IPS-20b (cell line): ENCODE measurements around the gene FBF1.

ENCODE experiments used
- H3K27ac ChIP-seq: one replicate; pipeline ENCODE4 v1.5.1; 2013; ENCODE audit warnings: low read length
- H3K27me3 ChIP-seq: 2 replicates; pipeline ENCODE4 v1.6.1; 2013; ENCODE audit warnings: mild to moderate bottlenecking, low read length, inconsistent platforms; ENCODE audit not compliant: insufficient read depth
- H3K36me3 ChIP-seq: 2 replicates; pipeline ENCODE4 v1.6.1; 2013; ENCODE audit warnings: low read depth, mild to moderate bottlenecking, inconsistent platforms, low read length, moderate library complexity; ENCODE audit not compliant: insufficient read depth
- H3K4me1 ChIP-seq: 2 replicates; pipeline ENCODE4 v1.6.1; 2013; ENCODE audit warnings: mild to moderate bottlenecking, control low read depth, inconsistent platforms, low read length, moderate library complexity; ENCODE audit not compliant: insufficient read depth
- H3K4me3 ChIP-seq: 2 replicates; pipeline ENCODE4 v1.5.1; 2013; ENCODE audit warnings: mild to moderate bottlenecking, low read length, inconsistent platforms
- H3K9ac ChIP-seq: 2 replicates; pipeline ENCODE4 v1.6.1; 2013; ENCODE audit warnings: low read depth, mild to moderate bottlenecking, inconsistent platforms, low read length, moderate library complexity
- H3K9me3 ChIP-seq: 2 replicates; pipeline ENCODE4 v1.6.1; 2013; ENCODE audit warnings: mild to moderate bottlenecking, low read depth, low read length, inconsistent platforms; ENCODE audit not compliant: insufficient read depth

Gene FBF1

DNA sequence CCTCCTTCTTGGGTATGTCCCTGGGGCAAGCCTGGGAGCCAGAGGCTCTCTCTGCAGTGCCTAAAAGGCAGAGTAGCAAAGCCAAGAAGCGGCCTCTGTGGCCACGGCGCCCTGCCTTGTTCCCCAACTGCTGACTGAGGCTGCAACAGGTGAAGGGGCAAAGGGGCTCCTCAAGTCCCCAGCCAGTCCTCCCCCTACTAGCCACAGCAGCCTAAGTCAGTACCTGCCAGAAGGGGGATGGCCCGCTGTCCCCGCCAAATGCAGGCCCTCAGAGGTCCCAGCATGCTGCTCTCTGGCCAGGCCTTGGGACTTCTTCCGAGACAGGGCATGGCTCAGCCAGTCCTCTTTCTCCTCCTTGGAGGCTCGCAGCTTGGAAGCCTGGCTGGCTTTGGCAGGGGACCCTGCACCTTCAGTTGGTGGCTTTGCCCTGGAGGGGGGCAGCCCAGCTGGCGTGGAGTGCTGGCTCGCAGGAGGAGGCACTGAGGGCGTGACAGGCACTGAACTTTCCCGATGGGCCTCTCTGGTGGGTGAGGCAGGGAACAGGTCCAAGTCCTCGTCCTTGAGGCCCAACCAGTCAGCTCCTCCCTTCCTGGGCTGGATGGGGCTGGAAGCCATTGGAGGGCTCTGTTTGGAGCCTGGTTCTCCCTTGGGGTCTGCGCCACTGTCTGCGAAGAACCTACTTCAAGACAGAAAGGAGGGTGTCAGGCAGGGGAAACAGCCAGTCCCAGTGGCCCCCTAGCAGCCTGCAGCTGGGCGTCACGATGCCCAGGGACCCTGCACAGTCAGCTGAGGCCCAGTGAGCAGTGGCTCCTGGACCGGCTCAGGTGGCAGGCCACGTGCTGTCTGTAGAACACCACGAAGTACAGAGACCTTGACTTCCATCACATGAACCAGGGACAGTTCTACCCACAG is 17.6 kb downstream of the FBF1 start:
- H3K27me3 ChIP-seq: no peaks in the 10 kb centered on the region
- peaks cover 10% of the 10 kb centered on the region for H3K36me3 ChIP-seq
- no peak overlapping the region for H3K9ac ChIP-seq

GRCh38 chr17:75922173-75922961 is 18.5 kb downstream of the FBF1 start:
- Histone ChIP-seq H3K27me3 (no peaks in the 10 kb centered on the region), H3K9ac (no peak overlapping the region), H3K27ac (no peak overlapping the region), H3K36me3 (peaks cover 10% of the 10 kb centered on the region), H3K9me3 (no peaks in the 10 kb centered on the region), H3K4me1 (no peaks in the 10 kb centered on the region), H3K4me3 (no peak overlapping the region)

More for the DNA sequence above, 17.6 kb downstream of the FBF1 start:
- Histone ChIP-seq H3K9me3 (no peaks in the 10 kb centered on the region), H3K4me1 (no peaks in the 10 kb centered on the region), H3K27ac (no peak overlapping the region), H3K4me3 (no peak overlapping the region)

DNA sequence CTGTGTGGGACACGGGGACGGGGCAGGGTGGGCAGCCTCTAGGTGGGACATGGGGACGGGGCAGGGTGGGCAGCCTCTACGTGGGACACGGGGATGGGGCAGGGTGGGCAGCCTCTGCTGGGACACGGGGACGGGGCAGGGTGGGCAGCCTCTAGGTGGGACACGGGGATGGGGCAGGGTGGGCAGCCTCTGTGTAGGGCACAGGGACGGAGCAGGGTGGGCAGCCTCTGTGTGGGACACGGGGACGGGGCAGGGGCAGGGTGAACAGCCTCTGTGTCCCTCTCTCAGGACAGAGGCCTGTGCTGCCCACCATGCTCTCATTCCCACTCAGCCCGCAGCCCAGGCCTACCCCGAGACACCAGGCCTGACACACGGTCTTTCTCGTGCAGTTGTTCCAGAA is 19.2 kb downstream of the FBF1 start:
- no peaks in the 10 kb centered on the region for H3K4me1 ChIP-seq
- no peak overlapping the region for H3K27ac ChIP-seq
- H3K36me3 ChIP-seq: peaks cover 10% of the 10 kb centered on the region
- no peak overlapping the region for H3K4me3 ChIP-seq
- H3K9ac ChIP-seq: no peak overlapping the region
- no peaks in the 10 kb centered on the region for H3K9me3 ChIP-seq
- no peaks in the 10 kb centered on the region for H3K27me3 ChIP-seq

DNA sequence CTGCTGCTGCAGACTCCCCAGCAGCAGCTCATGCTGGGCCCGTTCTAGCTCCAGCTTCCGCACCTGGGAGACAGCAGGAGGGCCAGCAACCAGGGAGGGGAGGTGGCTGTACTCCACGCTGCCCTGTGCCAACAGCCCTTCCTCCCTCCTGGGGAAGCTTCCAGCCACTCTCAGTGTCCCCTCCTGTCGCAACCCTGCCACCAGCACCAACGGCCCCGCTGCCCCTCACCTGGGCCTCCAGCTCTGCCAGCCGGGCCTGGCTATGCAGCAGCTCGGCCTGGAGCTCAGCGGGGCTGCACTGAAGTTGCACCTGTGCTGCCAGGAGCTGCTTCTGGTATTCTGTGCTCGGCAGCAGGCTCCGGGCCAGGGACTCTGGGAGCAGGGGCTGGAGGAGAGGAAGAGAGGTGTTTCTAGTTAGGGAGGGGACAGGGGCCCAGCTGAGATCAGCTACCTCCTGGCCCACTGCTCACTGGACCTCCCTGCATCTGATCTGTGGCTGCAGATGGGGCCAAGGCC is 20.7 kb downstream of the FBF1 start:
- Histone ChIP-seq H3K36me3 (no peaks in the 10 kb centered on the region; the same call in 1 of the 2 replicates), H3K27ac (no peak overlapping the region), H3K4me1 (no peaks in the 10 kb centered on the region)

GRCh38 chr17:75919611-75920010 is 21.2 kb downstream of the FBF1 start:
- H3K27me3 ChIP-seq: no peaks in the 10 kb centered on the region
- H3K27ac ChIP-seq: no peak overlapping the region
- no peak overlapping the region for H3K9ac ChIP-seq

More for the DNA sequence above, 20.7 kb downstream of the FBF1 start:
- Histone ChIP-seq H3K9me3 (no peaks in the 10 kb centered on the region), H3K4me3 (no peak overlapping the region), H3K27me3 (no peaks in the 10 kb centered on the region), H3K9ac (no peak overlapping the region)

GRCh38 chr17:75917917-75918445 is 22.9 kb downstream of the FBF1 start:
- Histone ChIP-seq H3K27me3 (no peaks in the 10 kb centered on the region), H3K4me1 (no peaks in the 10 kb centered on the region), H3K9ac (no peak overlapping the region), H3K9me3 (no peaks in the 10 kb centered on the region), H3K36me3 (no peaks in the 10 kb centered on the region; the same call in 1 of the 2 replicates), H3K4me3 (no peak overlapping the region), H3K27ac (no peak overlapping the region)

More at GRCh38 chr17:75919611-75920010, 21.2 kb downstream of the FBF1 start:
- no peaks in the 10 kb centered on the region for H3K4me1 ChIP-seq
- H3K4me3 ChIP-seq: no peak overlapping the region
- no peaks in the 10 kb centered on the region for H3K9me3 ChIP-seq
- no peaks in the 10 kb centered on the region; the same call in 1 of the 2 replicates for H3K36me3 ChIP-seq

- Histone ChIP-seq H3K27ac (no peak overlapping the region), H3K4me1 (no peaks in the 10 kb centered on the region), H3K9me3 (no peaks in the 10 kb centered on the region), H3K27me3 (no peaks in the 10 kb centered on the region), H3K36me3 (no peaks in the 10 kb centered on the region; the same call in 1 of the 2 replicates), H3K9ac (no peak overlapping the region), H3K4me3 (no peak overlapping the region)
Observed at GRCh38 chr17:75917141-75917916, 23.5 kb downstream of the FBF1 start.

DNA sequence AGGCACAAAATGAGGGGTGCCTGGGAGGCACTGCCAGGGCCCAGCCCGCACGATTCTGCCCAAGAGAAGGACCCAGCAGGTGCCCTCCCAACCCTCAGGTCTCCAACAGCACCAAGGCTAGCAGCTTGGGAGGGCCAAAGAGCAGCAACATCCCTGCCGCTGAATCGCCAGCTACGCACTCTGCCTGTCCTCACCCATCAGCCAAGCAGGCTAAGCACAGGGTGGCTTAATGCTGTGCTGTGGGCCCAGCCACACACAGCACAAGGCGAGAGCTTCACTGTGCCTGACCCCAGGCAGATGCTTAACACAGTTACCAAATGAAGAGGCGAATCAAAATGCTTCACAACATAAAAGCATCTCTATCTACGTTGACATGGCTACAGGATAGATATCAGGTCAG is 25.6 kb downstream of the FBF1 start:
- Histone ChIP-seq H3K4me1 (no peaks in the 10 kb centered on the region), H3K27ac (no peak overlapping the region), H3K36me3 (peaks cover 5% of the 10 kb centered on the region; the same call in 1 of the 2 replicates), H3K27me3 (no peaks in the 10 kb centered on the region), H3K9ac (no peak overlapping the region), H3K4me3 (no peak overlapping the region), H3K9me3 (no peaks in the 10 kb centered on the region)

GRCh38 chr17:75914643-75915267 is 26.1 kb downstream of the FBF1 start:
- H3K36me3 ChIP-seq: peaks cover 5% of the 10 kb centered on the region; the same call in 1 of the 2 replicates
- H3K9ac ChIP-seq: no peak overlapping the region

DNA sequence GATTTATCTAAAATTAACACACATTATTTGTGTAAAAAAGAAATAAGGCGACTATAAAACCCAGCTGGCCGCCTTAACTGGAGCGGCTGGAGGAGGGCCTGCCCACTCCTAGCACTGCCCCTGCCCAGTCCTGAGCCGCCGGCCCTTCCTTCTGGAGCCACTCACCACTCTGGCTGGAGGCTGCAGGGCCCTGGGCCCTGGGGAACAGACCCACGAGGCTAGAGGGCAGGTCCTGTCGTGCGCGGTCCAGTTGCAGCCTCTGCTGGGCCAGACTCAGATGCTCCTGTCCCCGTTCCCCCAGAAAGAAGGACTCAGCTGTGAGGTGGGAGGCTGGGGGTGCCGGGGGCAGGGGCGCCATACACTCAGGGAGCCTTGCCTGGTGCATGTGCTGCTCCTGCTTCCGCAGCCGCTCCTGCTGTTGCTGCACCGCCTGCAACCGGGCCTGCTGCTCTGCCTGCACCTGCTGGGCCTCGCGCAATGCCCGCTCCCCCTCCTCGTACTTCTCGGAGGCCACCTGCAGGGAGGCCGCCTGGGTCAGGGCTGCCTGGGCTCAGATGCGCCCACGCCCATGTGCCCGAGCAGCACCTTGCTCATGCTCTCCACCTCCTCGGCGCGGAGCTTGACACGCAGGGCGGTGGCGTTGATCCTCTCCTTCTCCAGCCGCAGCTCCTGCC is 27.2 kb downstream of the FBF1 start:
- Histone ChIP-seq H3K9me3 (no peaks in the 10 kb centered on the region), H3K4me1 (no peaks in the 10 kb centered on the region), H3K27me3 (no peaks in the 10 kb centered on the region), H3K27ac (no peak overlapping the region), H3K36me3 (peaks cover 5% of the 10 kb centered on the region; the same call in 1 of the 2 replicates), H3K4me3 (no peak overlapping the region), H3K9ac (no peak overlapping the region)

More at GRCh38 chr17:75914643-75915267, 26.1 kb downstream of the FBF1 start:
- Histone ChIP-seq H3K27me3 (no peaks in the 10 kb centered on the region), H3K4me3 (no peak overlapping the region), H3K27ac (no peak overlapping the region), H3K4me1 (no peaks in the 10 kb centered on the region), H3K9me3 (no peaks in the 10 kb centered on the region)
